PFSK-1 (cell line): Measurements from ENCODE around the gene OSBPL2.

Source experiments
- FOXP2 ChIP-seq: optimal IDR thresholded peaks from 2 replicates; pipeline ENCODE3; 2011; ENCODE audit warnings: borderline replicate concordance, control low read depth, inconsistent platforms; ENCODE audit not compliant: insufficient read depth; ENCODE audit errors: extremely low read length, extremely low read depth
- POLR2AphosphoS5 ChIP-seq: IDR thresholded peaks from 2 replicates; pipeline ENCODE4 v1.6.1; 2012; ENCODE audit warnings: low read depth, mild to moderate bottlenecking, control low read depth, low read length, moderate library complexity
- REST ChIP-seq, 2 experiments: IDR thresholded peaks; 2 replicates each; pipeline versions ENCODE4 v1.6.1 to v1.8.0; 2011 to 2012; ENCODE audit warnings: low read depth in 2 of 2, low read length in 2 of 2, control low read depth in 1 of 2, inconsistent platforms in 1 of 2, mild to moderate bottlenecking in 1 of 2, moderate library complexity in 1 of 2; ENCODE audit not compliant: insufficient read depth in 1 of 2
- SIN3A ChIP-seq: IDR thresholded peaks from 2 replicates; pipeline ENCODE4 v1.6.1; 2012; ENCODE audit warnings: mild to moderate bottlenecking, low read length, moderate library complexity, borderline replicate concordance; ENCODE audit not compliant: insufficient read depth
- TAF1 ChIP-seq: IDR thresholded peaks from 2 replicates; pipeline ENCODE4 v1.6.1; 2012; ENCODE audit warnings: low read length, control low read depth, borderline replicate concordance; ENCODE audit not compliant: insufficient read depth

The OSBPL2 gene

GRCh38 chr20:62230696-62231095 is 7.6 kb upstream of the OSBPL2 start:
- TF ChIP-seq POLR2AphosphoS5 (no peak), SIN3A (no peak), REST (IDR thresholded peaks at IDR 0.05; ENCODE audit: insufficient read depth in 1 of 2, low read depth in 2 of 2, low read length in 2 of 2) (no peak), TAF1 (no peak), FOXP2 (no peak)

GRCh38 chr20:62231292-62231691 is 7.0 kb upstream of the OSBPL2 start:
- TF ChIP-seq SIN3A = no peak
- TF ChIP-seq TAF1 = no peak
- TF ChIP-seq REST (IDR thresholded peaks at IDR 0.05; ENCODE audit: insufficient read depth in 1 of 2, low read depth in 2 of 2, low read length in 2 of 2) = no peak
- no peak for TF ChIP-seq FOXP2
- TF ChIP-seq POLR2AphosphoS5 = no peak

- no peak for TF ChIP-seq TAF1
- no peak for TF ChIP-seq POLR2AphosphoS5
- TF ChIP-seq SIN3A = no peak
- TF ChIP-seq REST (IDR thresholded peaks at IDR 0.05; ENCODE audit: insufficient read depth in 1 of 2, low read depth in 2 of 2, low read length in 2 of 2) = no peak
- TF ChIP-seq FOXP2 = no peak
These were observed 6.1 kb upstream of the OSBPL2 start for GRCh38 chr20:62232194-62232593.

- TF ChIP-seq REST (IDR thresholded peaks at IDR 0.05; ENCODE audit: insufficient read depth in 1 of 2, low read depth in 2 of 2, low read length in 2 of 2) (no peak), TAF1 (no peak), SIN3A (no peak), POLR2AphosphoS5 (no peak), FOXP2 (no peak)
These were observed 5.3 kb upstream of the OSBPL2 start for GRCh38 chr20:62232770-62233645.

GRCh38 chr20:62233684-62234083 is 4.6 kb upstream of the OSBPL2 start:
- TF ChIP-seq REST (IDR thresholded peaks at IDR 0.05; ENCODE audit: insufficient read depth in 1 of 2, low read depth in 2 of 2, low read length in 2 of 2) = no peak
- no peak for TF ChIP-seq FOXP2
- TF ChIP-seq POLR2AphosphoS5 = no peak
